ENCODE data around the gene ZSWIM6.

GRCh38 chr5:61423487-61424145, 91.6 kb downstream of the ZSWIM6 start:
- TF ChIP-seq EZH2 (IDR thresholded peaks at IDR 0.05; ENCODE audit: low read depth, unreplicated experiment) (no peak), CTCF (conservative IDR thresholded peaks at IDR 0.05; ENCODE audit: low read depth in 2 of 2) (no peak), ETS1 (IDR thresholded peaks at IDR 0.05) (no peak), POLR2AphosphoS5 (IDR thresholded peaks at IDR 0.05; ENCODE audit: low read depth) (no peak), EZH2phosphoT487 (IDR thresholded peaks at IDR 0.05; ENCODE audit: unreplicated experiment) (no peak), JUNB (IDR thresholded peaks at IDR 0.05; ENCODE audit: unreplicated experiment) (no peak), REST (IDR thresholded peaks at IDR 0.05; ENCODE audit: unreplicated experiment) (no peak), CREB1 (CRISPR knock-in tag; IDR thresholded peaks at IDR 0.05; ENCODE audit: low read depth) (no peak)

Measured in GM23338 (cell line).